OCI-LY7 (cell line): Measurements from ENCODE around the gene VEGFB. TPM values are rescaled to one million over a fixed set of nuclear protein-coding genes. Genes with fewer than 3 reads are reported as not detected.

Experiments
- BruUV-seq: library from RNA; stranded (reverse); fragments of 400-500 nt; replicated peaks from 2 replicates; lab custom pipeline; 2021; lab: Mats Ljungman, UMichigan
- CTCF ChIA-PET: fragments of 300-600 bp; sonication (Branson Sonifier 250); formaldehyde crosslinking; loops from one replicate; lab custom pipeline; 2022; ENCODE audit warnings: antibody characterized with exemption; ENCODE audit not compliant: unreplicated experiment; lab: Charles Lee
- POLR2A ChIA-PET: fragments of 300-600 bp; sonication (Branson Sonifier 250); formaldehyde crosslinking; loops from one replicate; lab custom pipeline; 2022; ENCODE audit warnings: antibody characterized with exemption; lab: Charles Lee
- DNase-seq: peaks from one replicate; pipeline ENCODE4 v3.0.0-alpha.2; 2015; ENCODE audit warnings: low spot score
- H2AFZ ChIP-seq: fragments of 200-600 bp; sonication (generic), shearing (Covaris generic); 2 replicates; pipeline ENCODE4 v1.6.1; 2014; ENCODE audit warnings: mild to moderate bottlenecking, antibody characterized with exemption, low read length, moderate library complexity
- H3K27ac ChIP-seq: fragments of 200-600 bp; sonication (generic); 2 replicates; pipeline ENCODE4 v1.5.1; 2014; ENCODE audit warnings: mixed run types, low read depth, mild to moderate bottlenecking, moderate library complexity, low read length, inconsistent platforms; ENCODE audit not compliant: poor library complexity, severe bottlenecking
- H3K36me3 ChIP-seq: fragments of 200-600 bp; sonication (generic); 2 replicates; pipeline ENCODE4 v1.6.1; 2014; ENCODE audit warnings: mild to moderate bottlenecking, antibody characterized with exemption, low read length, moderate library complexity, mixed read lengths; ENCODE audit not compliant: insufficient read depth
- H3K4me1 ChIP-seq: fragments of 200-600 bp; sonication (generic); 2 replicates; pipeline ENCODE4 v1.5.1; 2014; ENCODE audit warnings: mild to moderate bottlenecking, low read length; ENCODE audit not compliant: insufficient read depth, poor library complexity, severe bottlenecking
- H3K4me2 ChIP-seq: fragments of 200-600 bp; sonication (generic); 2 replicates; pipeline ENCODE4 v1.6.1; 2014; ENCODE audit warnings: mild to moderate bottlenecking, low read length
- H3K4me3 ChIP-seq: fragments of 200-600 bp; sonication (generic); 2 replicates; pipeline ENCODE4 v1.5.1; 2014; ENCODE audit warnings: mild to moderate bottlenecking, low read depth, low read length; ENCODE audit not compliant: poor library complexity, severe bottlenecking
- H3K79me2 ChIP-seq: fragments of 200-600 bp; sonication (generic); 2 replicates; pipeline ENCODE4 v1.6.1; 2016; ENCODE audit warnings: low read depth, mild to moderate bottlenecking, low read length, moderate library complexity, mixed read lengths; ENCODE audit not compliant: insufficient read depth
- H3K9me2 ChIP-seq: fragments of 200-600 bp; sonication (generic); 2 replicates; pipeline ENCODE4 v1.6.1; 2016; ENCODE audit warnings: mild to moderate bottlenecking, low read length, mixed read lengths; ENCODE audit not compliant: insufficient read depth
- H3K9me3 ChIP-seq: fragments of 200-600 bp; sonication (generic); 2 replicates; pipeline ENCODE4 v1.6.1; 2014; ENCODE audit warnings: mild to moderate bottlenecking, mixed run types, low read length, mixed read lengths
- H4K20me1 ChIP-seq: fragments of 200-600 bp; sonication (generic); 2 replicates; pipeline ENCODE4 v1.6.1; 2014; ENCODE audit warnings: mild to moderate bottlenecking, antibody characterized with exemption, low read length, moderate library complexity, mixed read lengths; ENCODE audit not compliant: insufficient read depth
- EZH2phosphoT487 ChIP-seq: fragments of 200-600 bp; sonication (generic); IDR thresholded peaks from 2 replicates; pipeline ENCODE4 v1.6.1; 2018; ENCODE audit warnings: low read depth, borderline replicate concordance, mild to moderate bottlenecking, mixed run types, antibody characterized with exemption, low read length, moderate library complexity, mixed read lengths
- intact Hi-C: fragments of 100-400 bp; cut with micrococcal nuclease; formaldehyde crosslinking; loops from one replicate; pipeline ENCODE4 v1.10.0; 2022; ENCODE audit not compliant: unreplicated experiment
- total RNA-seq, 2 experiments: library from RNA; depleted of rRNA in 1 of 2; stranded (reverse); fragments of >200 nt in 1 of 2; shearing (Covaris generic) in 1 of 2; gene quantifications; 2 replicates each; pipeline ENCODE4 v1.2.3, GENCODE V29; 2014 to 2022
- TF ChIP-seq, protein P1 (sequence below): fragments of 200-600 bp; sonication (generic); conservative IDR thresholded peaks from 2 replicates; pipeline ENCODE4 v1.5.1; 2014; ENCODE audit warnings: mild to moderate bottlenecking, antibody characterized with exemption, low read length, moderate library complexity, mixed read lengths

The VEGFB gene
- total RNA-seq, 2 experiments from 2014 or later = 35.3 to 59.6 TPM

DNA sequence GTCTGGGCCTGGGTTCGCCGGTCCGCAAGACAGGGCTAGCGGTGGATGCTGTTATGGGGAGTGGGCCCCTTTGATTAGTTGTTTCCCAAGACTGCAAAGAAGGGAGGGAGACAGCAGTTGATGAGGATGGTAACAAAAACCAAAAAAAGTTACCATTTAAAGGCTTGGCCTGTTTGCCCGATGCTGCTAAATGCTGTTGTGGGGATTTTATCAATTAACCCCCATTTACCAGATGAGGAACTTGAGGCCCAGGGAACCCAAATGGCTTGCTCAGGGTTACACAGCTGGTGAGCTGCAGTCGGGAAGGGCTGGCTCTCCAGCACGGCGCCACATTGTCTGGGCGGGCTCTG is 11.8 kb upstream of the VEGFB start:
- Histone ChIP-seq H3K36me3 (peaks cover 61% of the 10 kb centered on the region), H3K4me1 (peaks cover 15% of the 10 kb centered on the region), H4K20me1 (no peaks in the 10 kb centered on the region; the same call in 1 of the 2 replicates), H3K79me2 (peaks cover 8% of the 10 kb centered on the region; the same call in 1 of the 2 replicates), H3K4me2 (no peak overlapping the region), H3K9me2 (no peaks in the 10 kb centered on the region), H3K27ac (no peak overlapping the region), H3K4me3 (no peak overlapping the region), H2AFZ (no peak overlapping the region), H3K9me3 (no peaks in the 10 kb centered on the region)
- intact Hi-C loops = no loop called here
- TF ChIP-seq EZH2phosphoT487 = no peak
- TF ChIP-seq, protein P1, sequence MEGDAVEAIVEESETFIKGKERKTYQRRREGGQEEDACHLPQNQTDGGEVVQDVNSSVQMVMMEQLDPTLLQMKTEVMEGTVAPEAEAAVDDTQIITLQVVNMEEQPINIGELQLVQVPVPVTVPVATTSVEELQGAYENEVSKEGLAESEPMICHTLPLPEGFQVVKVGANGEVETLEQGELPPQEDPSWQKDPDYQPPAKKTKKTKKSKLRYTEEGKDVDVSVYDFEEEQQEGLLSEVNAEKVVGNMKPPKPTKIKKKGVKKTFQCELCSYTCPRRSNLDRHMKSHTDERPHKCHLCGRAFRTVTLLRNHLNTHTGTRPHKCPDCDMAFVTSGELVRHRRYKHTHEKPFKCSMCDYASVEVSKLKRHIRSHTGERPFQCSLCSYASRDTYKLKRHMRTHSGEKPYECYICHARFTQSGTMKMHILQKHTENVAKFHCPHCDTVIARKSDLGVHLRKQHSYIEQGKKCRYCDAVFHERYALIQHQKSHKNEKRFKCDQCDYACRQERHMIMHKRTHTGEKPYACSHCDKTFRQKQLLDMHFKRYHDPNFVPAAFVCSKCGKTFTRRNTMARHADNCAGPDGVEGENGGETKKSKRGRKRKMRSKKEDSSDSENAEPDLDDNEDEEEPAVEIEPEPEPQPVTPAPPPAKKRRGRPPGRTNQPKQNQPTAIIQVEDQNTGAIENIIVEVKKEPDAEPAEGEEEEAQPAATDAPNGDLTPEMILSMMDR = no peak
- POLR2A ChIA-PET = interaction anchor here (0.6 to 2.1 kb wide), 3 partner anchors 15 to 30 kb away, joined by 3 to 15 read pairs (median 4); partner anchors contain the start of gene FERMT3
- DNase-seq = no peak
- CTCF ChIA-PET = no interaction called here
- no TSS peak for BruUV-seq

- DNase-seq = no peak
- ChIA-PET CTCF (no interaction called here), POLR2A (interaction anchor here (0.6 to 2.1 kb wide), 4 partner anchors 16 to 31 kb away, joined by 3 to 15 read pairs (median 4); partner anchors contain the start of gene FERMT3)
- Histone ChIP-seq H3K4me2 (no peak overlapping the region), H3K9me2 (no peaks in the 10 kb centered on the region), H3K9me3 (no peaks in the 10 kb centered on the region), H3K4me3 (no peak overlapping the region), H2AFZ (no peak overlapping the region), H3K4me1 (peaks cover 17% of the 10 kb centered on the region), H3K36me3 (peaks cover 58% of the 10 kb centered on the region), H3K27ac (no peak overlapping the region), H4K20me1 (no peaks in the 10 kb centered on the region; the same call in 1 of the 2 replicates), H3K79me2 (peaks cover 8% of the 10 kb centered on the region; the same call in 1 of the 2 replicates)
- no peak for TF ChIP-seq EZH2phosphoT487
- TF ChIP-seq, protein P1 = no peak
- BruUV-seq = TSS peak; percentile 80
- intact Hi-C loops = no loop called here
Observed at GRCh38 chr11:64223001-64223651, 11.3 kb upstream of the VEGFB start.
